ENCODE data around the gene FOXE3.

GRCh38 chr1:47386268-47386667 lies 29.8 kb upstream of the FOXE3 start:
- TF ChIP-seq CTCF (IDR thresholded peaks at IDR 0.05; ENCODE audit: insufficient read depth, low read length, poor library complexity, severe bottlenecking) = no peak
- TF ChIP-seq EZH2phosphoT487 (conservative IDR thresholded peaks at IDR 0.05; ENCODE audit: low read length) = no peak
